Pulmonary artery endothelial cell (primary cell): ENCODE data around the gene DNAJB4. TPM values are rescaled to one million over a fixed set of nuclear protein-coding genes. Genes with fewer than 3 reads are reported as not detected.

Source experiments
- DNase-seq: peaks from one replicate; pipeline ENCODE4 v3.0.0-alpha.2; 2011; ENCODE audit warnings: low read depth, low spot score
- total RNA-seq: library from RNA; depleted of rRNA; stranded (reverse); fragments of >200 nt; gene quantifications from 2 replicates; pipeline ENCODE4 v1.2.3, GENCODE V29; 2014

The DNAJB4 gene
- total RNA-seq, 1 donor from 2014 or later = 162 TPM

DNA sequence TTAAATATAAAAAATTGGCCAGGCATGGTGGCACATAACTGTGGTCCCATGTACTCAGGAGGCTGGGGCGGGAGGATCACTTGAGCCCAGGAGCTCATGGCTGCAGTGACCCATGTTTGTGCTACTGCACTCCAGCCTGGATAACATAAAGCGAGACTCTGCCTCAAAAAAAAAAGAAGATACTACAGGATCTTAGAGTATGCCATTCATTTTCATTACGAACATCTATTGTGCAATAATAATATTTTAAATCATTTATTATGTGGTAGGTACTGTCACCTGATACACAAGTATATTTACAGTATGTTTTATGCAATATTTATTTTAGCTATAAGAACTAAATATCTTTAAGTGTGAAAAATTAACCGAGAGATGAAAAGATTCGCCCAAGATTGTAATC lies 31.7 kb downstream of the DNAJB4 start:
- no peak for DNase-seq

DNA sequence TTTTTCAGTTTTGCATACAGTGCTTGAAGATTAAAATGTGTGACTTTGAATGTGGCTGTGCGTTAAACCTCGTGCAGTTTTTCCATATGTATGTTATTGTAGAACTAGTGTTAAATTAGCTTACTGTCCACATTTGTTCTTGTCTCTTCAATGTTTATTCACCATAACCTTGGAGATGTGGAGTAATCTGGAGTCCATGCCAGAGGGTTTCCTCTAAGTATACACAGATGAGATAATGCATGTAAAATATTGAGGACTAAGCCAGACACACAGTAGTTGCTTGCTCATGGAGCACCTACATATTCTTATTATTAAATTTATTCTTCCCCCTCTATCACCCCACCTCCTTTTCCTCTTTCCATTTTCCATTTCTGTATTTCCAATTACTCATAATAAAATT lies 33.3 kb downstream of the DNAJB4 start:
- DNase-seq = no peak

DNA sequence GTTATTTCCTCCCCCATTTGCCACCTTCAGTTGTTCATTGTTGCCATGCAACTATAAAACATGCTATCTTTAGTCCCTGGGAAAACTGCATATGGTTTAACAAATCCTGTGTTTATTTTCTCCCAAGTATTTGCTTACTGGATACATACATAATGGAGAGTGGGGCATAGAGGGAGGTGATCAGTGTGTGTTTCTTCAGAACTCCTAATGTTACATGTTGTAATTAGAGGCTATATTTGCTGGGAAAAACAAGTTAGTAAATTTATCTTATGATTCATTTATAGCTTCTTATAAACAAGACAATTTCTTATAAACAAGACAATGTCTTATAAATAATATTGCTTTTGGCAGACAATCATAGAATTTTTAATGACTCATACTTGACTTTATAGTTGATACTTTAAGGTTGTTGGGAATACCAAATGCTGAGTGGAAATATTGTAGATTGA lies 33.8 kb downstream of the DNAJB4 start:
- DNase-seq = no peak

DNA sequence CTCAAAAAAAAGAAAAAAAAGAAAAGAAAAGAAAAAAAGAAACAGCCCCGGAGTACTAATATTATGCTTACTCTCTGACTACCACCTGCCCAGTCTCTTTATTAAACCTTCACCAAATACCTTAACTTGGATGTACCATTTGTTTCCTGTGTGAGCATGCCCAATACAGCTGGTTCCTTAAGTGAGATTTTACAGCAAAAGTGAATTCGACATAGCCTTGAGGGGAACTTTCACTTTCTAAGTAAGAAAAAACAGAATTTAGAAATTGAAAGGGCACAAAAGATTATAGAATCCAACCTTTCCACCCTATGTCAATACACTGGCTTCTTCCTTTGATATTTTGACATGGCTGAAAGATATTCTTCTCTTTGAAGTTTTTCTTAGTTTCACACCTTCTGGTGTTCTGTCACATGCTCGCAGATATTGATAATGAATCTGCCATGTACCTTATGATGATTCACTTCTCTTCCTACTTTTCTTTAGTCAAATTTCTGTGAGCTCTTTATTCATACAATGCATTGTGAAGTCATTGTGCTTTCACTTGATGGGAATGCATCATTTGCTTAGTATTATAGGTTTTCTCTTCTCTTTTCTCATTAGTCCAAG lies 35.8 kb downstream of the DNAJB4 start:
- DNase-seq = no peak

DNA sequence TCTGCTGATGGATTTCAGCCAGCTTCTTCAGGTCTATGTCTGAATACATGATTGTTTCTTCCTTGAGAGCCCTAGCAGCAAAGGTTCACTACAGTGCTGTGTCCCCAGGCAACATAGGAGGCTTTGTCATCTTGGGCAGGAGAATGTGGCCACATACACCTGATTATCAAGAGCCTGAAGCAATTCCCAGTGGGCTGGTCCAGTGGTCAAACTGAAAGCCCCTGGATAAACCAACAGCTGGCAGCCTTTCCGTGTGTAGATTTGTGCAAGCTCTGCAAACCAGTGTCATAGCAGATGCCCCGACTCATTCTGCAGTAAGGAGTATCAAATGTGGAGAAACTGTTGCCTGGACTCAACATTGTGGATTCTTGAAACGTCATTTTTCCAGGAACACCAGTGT lies 38.7 kb downstream of the DNAJB4 start:
- no peak for DNase-seq

DNA sequence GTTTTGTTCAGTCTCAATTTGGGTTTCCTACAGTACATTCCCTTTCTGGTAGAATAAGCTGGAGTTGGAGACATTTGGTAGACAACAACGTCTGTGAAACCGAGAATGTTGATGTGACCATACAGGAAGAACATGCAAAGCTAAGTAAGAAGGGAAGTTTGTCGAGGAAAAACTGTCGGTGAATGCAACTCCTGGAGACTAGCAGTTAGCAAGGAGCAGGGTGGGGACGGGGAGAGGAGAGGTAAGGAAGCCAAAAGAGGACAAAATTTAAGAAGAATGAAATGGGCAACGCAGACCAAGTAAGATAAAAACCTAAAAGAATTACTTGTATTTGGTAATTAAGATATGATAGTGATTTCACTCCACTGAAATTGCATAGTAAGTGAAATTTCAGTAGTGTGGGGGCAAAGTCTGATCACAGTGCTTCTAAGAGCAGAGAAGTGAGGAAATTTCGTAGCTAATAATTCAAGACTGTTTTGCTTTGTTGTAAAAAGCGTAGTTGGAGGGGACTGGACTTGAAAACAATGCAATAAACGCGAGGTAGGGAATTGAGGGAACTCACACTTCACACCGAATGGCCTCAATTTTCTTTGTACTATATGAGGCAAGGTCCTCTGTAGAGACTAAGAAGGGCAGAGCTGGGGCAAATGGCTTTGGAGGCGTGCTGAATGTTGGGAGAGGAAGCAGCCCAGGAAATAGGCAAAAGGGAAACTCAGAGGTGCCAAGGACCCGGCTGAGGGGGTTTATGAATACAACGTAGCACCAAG lies 40.2 kb downstream of the DNAJB4 start:
- no peak for DNase-seq

DNA sequence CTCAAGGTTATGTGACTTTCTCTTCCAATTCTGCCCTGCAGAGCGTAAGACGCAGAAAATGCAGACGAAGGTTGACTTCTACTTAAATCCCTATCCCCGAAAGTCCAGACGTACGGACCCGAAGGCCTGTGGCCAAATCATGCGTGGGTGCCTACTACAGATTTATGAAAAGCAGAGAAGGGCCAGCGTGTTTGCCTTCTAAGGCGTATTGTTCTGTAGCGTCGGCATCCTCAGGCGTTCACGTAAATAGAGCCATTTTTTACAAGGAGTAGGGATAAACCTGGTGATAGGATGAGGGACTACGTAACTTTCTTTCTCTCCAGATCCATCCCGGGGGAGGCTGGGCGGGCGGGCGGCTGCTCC lies 40.8 kb downstream of the DNAJB4 start:
- DNase-seq = no peak

DNA sequence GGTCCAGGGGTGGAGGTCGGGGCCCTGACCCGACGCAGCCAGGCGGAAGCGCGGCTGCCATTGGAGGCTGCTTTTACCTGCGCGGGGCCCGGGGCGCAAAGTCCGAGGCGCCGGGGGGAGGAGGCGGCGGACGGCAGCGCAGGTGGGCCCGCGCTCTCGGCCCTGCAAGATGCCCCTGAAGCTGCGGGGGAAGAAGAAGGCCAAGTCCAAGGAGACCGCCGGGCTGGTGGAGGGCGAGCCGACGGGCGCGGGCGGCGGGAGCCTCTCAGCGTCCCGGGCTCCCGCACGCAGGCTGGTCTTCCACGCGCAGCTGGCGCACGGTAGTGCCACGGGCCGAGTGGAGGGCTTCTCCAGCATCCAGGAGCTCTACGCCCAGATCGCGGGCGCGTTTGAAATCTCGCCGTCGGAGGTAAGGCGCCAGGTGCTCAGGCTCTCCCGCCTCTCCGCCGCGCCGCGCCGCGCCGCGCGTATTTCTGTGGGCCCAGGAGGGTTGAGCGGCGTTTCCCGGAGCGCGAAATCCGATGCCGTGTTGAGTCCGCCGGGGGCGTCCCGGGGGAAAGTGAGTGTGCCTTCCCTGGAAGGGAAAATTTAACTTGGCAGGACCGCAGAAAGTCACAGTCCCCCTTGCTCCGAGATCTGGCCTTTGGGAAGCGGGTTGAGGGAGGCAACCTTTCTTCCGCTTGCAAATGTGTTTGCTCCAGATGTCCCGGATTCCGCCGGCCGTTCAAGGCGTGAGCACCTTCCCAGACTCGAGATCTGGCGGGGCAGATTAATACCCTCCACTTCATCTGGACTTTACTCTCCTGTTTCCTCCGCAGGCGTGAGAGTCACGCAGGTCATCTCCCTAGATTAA lies 41.4 kb downstream of the DNAJB4 start, which contains the start of gene GIPC2:
GIPC2 (plus strand) TSS at position 41 of the 853 bp plus-strand sequence; CDS start at position 170, 129 bp downstream.
- DNase-seq = no peak

DNA sequence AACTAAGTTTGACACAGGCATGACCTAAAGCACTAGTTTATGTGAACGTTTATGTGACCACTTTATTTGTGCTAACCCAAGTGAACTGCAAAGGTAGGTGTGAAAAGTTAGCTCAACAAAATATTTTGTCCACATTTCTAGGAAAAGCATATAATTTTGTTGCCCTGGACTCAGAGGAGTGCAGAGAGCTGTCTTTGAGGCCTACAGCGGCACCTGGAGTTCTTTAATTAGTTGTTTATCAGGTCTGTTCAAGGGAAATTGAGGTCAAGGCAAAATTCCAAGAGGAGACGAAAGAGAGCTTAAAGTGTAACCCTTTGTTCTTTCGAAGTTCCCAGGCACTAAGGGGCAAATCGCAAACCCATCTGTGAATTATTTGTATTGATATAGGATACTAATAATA lies 42.4 kb downstream of the DNAJB4 start:
- DNase-seq = no peak

DNA sequence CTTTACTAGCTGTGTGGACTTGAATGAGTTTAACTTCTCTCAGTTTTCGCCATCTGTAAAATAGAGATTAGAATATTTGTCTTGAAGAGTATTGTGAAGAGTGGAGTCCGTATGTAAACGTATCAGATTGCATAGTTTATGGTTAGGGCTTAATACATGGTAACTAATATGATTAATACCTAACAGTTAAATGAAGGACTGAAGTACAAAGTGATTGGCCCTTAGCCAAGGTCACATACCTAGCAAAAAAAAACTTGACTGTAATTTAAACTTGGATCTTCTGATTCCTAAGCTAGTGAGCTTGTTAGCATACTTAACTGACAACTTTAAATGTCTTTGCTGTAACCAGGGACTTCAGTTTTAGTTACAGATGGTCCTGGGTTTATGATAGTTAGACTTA lies 42.9 kb downstream of the DNAJB4 start:
- no peak for DNase-seq

DNA sequence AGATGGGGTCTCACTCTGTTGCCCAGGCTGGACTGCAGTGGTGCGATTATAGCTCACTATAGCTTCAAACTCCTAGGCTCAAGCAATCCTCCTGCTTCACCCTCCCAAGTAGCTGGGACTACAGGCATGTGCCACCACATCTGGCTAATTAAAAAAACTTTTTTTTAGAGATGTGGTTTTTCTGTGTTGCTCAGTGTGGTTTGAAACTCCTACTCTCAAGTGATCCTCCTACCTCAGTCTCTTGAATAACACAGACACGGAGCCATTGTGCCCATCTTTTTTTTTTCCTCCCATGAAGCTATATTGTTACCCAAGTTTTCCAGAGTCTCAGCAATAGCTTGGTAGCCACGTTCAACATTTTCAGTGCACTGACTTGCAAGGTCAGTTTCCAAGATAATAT lies 43.7 kb downstream of the DNAJB4 start:
- DNase-seq = no peak

DNA sequence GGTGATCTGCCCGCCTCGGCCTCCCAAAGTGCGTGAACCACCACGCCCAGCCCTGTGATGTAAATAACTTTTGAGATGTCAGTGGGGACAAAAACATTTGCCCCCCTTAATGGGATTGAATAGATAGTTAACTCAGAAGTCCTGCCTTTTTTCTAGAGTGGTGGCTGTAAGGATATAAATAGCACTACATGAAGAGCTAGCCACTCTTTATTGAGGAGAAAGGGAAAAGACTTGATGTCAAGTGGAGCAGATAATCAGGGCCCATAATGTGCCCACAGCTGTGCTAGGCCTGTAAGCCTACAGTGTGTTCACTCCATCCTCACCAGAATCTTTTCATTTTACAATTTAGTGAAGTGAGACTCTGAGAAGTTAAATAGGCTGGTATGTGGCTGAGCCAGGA lies 44.7 kb downstream of the DNAJB4 start:
- DNase-seq = no peak

DNA sequence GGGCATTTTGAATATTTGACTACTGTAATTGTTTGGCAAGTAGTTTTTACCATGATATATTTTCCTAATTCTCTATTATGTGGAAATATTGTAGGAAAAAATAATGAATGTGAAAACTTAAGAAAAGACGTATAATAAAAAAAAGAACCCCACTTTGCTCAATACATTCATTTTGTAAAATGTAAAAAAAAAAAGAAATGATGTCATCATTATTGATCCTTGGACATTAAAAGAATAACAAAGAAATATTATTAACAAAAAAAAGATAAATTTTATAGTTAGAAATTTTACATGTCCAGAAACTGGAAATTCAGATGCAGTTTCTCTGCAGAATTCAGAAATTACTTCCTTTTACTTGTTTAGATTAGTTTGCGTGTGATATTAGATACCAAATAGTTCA lies 46.3 kb downstream of the DNAJB4 start:
- no peak for DNase-seq

DNA sequence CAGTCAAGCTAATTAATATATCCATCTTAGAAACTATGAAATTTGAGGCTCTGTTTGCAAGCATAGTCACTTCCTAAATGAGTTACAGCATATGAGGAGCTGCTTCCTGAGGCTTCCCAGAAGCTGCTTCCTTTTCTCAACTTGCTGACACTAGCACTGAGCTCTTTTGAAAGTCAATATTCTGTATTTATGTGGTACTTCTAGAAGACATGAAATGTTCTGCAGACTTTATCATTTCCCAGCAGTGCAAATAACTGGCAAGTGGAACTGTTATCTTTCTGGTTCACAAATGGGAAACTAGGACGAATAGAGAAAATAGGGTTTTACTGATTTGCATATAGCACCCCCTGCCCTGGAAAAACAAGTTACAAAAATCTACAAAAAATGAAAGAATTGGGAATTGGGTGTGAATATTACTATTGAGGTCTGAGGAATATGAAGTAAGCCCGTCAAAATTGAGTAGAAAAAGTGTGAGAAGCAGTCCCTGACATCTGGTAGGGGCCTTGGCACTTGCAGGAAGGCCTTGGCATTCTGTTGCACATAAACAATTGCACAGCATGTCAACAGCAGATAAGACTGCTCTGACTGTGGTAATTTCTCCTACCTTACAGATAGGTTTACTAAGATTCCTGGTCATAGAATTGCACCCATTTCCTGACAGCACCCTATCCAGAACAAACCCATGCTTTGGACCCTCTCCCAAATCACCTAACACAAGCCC lies 48.1 kb downstream of the DNAJB4 start:
- DNase-seq = no peak

DNA sequence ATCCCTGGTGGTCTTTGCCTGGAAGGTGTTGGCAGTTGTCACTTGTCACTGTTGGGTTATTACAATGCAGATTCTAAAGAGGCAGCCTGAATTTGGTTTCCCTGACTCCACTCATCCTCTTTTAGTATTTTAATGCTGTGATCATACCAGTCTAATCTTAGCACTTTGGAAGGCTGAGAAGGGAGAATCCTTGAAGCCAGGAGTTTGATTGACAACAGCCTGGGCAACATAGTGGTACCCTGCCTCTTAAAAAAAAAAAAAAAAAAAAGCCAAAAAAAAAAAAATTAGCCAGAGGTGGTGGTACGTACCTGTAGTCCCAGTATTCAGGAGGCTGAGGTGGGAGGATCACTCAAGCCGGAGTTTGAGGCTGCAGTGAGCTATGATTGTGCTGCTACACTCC lies 48.8 kb downstream of the DNAJB4 start:
- no peak for DNase-seq

DNA sequence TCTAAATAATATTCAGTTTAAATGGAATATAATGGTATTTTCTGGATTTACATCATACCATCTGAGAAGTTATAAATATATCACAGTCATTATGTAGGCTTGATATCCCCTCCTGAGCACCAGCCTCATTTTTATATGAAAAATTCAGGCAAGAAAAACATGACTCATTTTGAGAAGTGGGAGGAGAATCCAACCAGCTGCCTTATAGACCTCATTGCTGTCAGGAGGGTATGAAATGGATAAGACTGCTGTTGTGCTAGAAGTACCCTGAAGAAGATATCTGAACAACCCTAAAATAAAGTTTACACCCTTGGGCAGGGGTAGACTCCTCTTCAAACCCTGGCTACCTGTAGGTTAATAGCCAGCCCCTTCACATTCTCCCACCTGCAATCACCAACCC lies 49.8 kb downstream of the DNAJB4 start:
- DNase-seq = no peak

DNA sequence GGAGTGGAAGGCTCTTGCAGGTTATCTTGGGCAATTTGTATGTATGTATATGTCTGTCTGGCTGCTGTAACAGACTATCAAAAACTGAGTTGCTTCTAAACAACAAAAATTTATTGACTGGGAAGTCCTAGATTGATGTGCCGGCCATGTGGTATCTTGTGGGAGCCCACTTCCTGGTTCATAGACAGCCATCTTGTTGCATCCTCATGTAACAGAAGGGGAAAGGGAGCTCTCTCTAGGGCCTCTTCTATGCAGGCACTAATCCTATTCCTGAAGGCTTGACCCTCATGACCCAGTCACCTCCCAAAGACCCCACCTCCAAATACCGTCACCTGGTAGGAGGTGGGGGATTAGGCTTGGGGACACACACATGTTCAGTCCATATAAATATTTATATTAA lies 50.2 kb downstream of the DNAJB4 start:
- DNase-seq = no peak

DNA sequence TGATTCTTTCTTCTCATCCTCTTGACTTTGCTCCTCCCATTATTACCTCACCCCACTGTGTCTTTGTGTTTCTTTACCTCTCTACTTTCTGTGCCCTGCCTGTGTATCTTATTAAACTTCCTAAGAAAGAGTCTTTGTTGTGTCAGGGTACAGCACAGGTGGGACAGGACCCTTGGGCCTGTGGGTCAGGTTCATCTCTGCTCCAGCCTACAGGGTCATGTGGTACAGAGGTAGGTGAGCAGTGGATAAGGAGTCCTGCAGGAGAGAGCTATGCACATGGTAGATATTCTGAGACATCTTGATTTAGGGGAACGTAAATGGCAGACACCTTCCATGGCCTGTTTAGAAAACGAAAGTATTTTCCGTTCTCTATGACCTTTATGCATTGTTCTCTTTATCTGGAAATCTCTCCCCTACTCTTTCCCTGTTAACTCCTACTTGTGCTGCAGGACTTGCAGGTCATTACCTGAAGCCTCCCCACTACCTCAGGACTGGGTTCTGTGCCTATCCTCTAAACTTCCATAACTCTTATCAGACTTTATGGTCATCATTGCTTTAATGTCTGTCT lies 50.9 kb downstream of the DNAJB4 start:
- no peak for DNase-seq

DNA sequence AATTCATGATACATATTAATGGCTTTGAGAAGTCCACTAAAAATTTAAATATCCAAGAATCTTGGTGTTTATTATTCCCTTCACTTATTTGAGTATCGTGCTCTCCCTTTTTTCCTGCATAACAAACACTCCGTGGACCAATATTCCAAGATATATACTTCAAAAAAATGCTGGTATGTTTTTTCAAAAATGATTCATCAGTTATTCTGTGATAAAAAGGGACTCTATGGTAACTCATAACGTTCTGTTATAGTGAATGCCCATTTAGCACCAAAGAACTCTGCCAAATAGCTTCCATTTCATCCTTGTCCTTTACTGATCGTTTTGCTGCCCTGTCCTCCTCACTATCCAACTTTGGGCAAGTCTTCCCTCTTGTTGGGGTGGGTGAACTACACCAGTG lies 53.9 kb downstream of the DNAJB4 start:
- no peak for DNase-seq

DNA sequence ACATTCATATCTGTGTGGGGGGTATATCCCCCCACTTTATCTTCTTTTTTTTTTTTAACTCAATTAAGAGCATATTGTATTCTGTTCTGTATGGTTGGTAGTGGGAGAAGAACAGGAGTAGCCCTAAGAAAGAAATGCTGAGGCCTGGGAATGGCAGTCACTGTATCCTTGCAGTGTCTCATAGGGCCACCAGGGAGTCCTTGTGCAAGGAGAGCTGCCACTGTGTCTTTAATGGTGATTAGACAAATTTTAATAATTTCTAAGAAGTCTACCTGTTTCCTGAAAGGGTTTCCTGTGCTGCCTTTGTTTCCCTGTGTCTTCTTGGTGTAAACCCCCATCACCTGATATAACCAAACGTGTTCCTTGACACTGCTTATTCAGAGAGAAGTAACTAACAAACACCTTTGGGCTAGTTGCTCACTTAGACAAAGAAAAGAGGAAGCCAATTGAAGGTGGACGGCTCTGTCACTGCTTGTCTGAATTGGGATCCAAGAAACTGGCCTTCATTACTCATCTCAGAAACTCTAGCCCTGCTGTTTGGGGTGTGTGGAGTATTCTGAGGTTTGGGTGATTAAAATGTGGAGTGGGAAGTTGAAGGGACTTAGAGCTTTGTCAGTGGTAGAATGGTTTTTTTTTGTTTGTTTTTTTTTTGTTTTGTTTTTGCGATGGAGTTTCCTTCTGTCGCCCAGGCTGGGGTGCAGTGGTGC lies 56.3 kb downstream of the DNAJB4 start:
- no peak for DNase-seq
